H9 (cell line): Measurements from ENCODE around the gene HS3ST6. TPM values are rescaled to one million over a fixed set of nuclear protein-coding genes. Genes with fewer than 3 reads are reported as not detected.

ENCODE experiments used
- DNase-seq: peaks from one replicate; pipeline ENCODE4 v3.0.0-alpha.2; 2017
- H2AFZ ChIP-seq: one replicate; pipeline ENCODE4 v1.6.1; 2013; ENCODE audit warnings: mild to moderate bottlenecking, low read length, control low read depth, moderate library complexity
- H2AK5ac ChIP-seq: 2 replicates; pipeline ENCODE4 v1.6.1; 2013; ENCODE audit warnings: low read length, control low read depth, mixed read lengths; ENCODE audit not compliant: insufficient read length
- H2BK120ac ChIP-seq: one replicate; pipeline ENCODE4 v1.6.1; 2013; ENCODE audit warnings: low read depth, mild to moderate bottlenecking, low read length, control low read depth, inconsistent platforms; ENCODE audit not compliant: poor library complexity, severe bottlenecking
- H2BK12ac ChIP-seq: 2 replicates; pipeline ENCODE4 v1.6.1; 2013; ENCODE audit warnings: low read length, control low read depth, mixed read lengths, low read depth; ENCODE audit not compliant: insufficient read length
- H2BK15ac ChIP-seq: 2 replicates; pipeline ENCODE4 v1.6.1; 2013; ENCODE audit warnings: low read depth, low read length, control low read depth
- H2BK20ac ChIP-seq: one replicate; pipeline ENCODE4 v1.6.1; 2013; ENCODE audit warnings: low read depth, mild to moderate bottlenecking, low read length, control low read depth, inconsistent platforms; ENCODE audit not compliant: poor library complexity, severe bottlenecking
- H2BK5ac ChIP-seq: 2 replicates; pipeline ENCODE4 v1.6.1; 2013; ENCODE audit warnings: low read length, control low read depth, mixed read lengths; ENCODE audit not compliant: insufficient read length
- H3K14ac ChIP-seq: 2 replicates; pipeline ENCODE4 v1.6.1; 2013; ENCODE audit warnings: low read length, control low read depth; ENCODE audit not compliant: insufficient read depth
- H3K18ac ChIP-seq: 2 replicates; pipeline ENCODE4 v1.6.1; 2013; ENCODE audit warnings: low read depth, mild to moderate bottlenecking, mixed read lengths, low read length, control low read depth; ENCODE audit not compliant: insufficient read length
- H3K23ac ChIP-seq: 2 replicates; pipeline ENCODE4 v1.6.1; 2013; ENCODE audit warnings: low read length, control low read depth, mixed read lengths, low read depth; ENCODE audit not compliant: insufficient read length
- H3K23me2 ChIP-seq: 2 replicates; pipeline ENCODE4 v1.6.1; 2013; ENCODE audit warnings: low read depth, mild to moderate bottlenecking, mixed read lengths, low read length, control low read depth; ENCODE audit not compliant: insufficient read length, poor library complexity, severe bottlenecking
- H3K27ac ChIP-seq: 2 replicates; pipeline ENCODE4 v1.5.1; 2013; ENCODE audit warnings: low read length, control low read depth, mixed read lengths, low read depth; ENCODE audit not compliant: insufficient read length
- H3K27me3 ChIP-seq: 2 replicates; pipeline ENCODE4 v1.6.1; 2013; ENCODE audit warnings: low read length, control low read depth, inconsistent platforms; ENCODE audit not compliant: insufficient read depth
- H3K4ac ChIP-seq: 2 replicates; pipeline ENCODE4 v1.6.1; 2013; ENCODE audit warnings: low read depth, mild to moderate bottlenecking, control low read depth, inconsistent platforms, low read length, moderate library complexity
- H3K4me1 ChIP-seq: 2 replicates; pipeline ENCODE4 v1.6.1; 2013; ENCODE audit warnings: low read length, control low read depth, inconsistent platforms; ENCODE audit not compliant: insufficient read depth
- H3K4me2 ChIP-seq: 2 replicates; pipeline ENCODE4 v1.6.1; 2013; ENCODE audit warnings: low read length, control low read depth, mixed read lengths; ENCODE audit not compliant: insufficient read length, insufficient read depth
- H3K56ac ChIP-seq: 2 replicates; pipeline ENCODE4 v1.6.1; 2013; ENCODE audit warnings: low read depth, mild to moderate bottlenecking, mixed read lengths, low read length, control low read depth; ENCODE audit not compliant: insufficient read length
- H3K79me1 ChIP-seq: 2 replicates; pipeline ENCODE4 v1.6.1; 2013; ENCODE audit warnings: low read depth, mild to moderate bottlenecking, moderate library complexity, low read length, control low read depth, inconsistent platforms; ENCODE audit not compliant: insufficient read depth, poor library complexity, severe bottlenecking
- H3K79me2 ChIP-seq: 2 replicates; pipeline ENCODE4 v1.6.1; 2013; ENCODE audit warnings: low read length, control low read depth, inconsistent platforms; ENCODE audit not compliant: insufficient read depth
- H3K9ac ChIP-seq: 2 replicates; pipeline ENCODE4 v1.6.1; 2013; ENCODE audit warnings: low read length, control low read depth, mixed read lengths; ENCODE audit not compliant: insufficient read length; ENCODE audit errors: extremely low read depth
- H3K9me3 ChIP-seq: one replicate; pipeline ENCODE4 v1.6.1; 2013; ENCODE audit warnings: low read depth, low read length, inconsistent platforms; ENCODE audit not compliant: control insufficient read depth
- H3T11ph ChIP-seq: one replicate; pipeline ENCODE4 v1.6.1; 2013; ENCODE audit warnings: mild to moderate bottlenecking, low read length, control low read depth, inconsistent platforms
- H4K20me1 ChIP-seq: one replicate; pipeline ENCODE4 v1.6.1; 2013; ENCODE audit not compliant: control insufficient read depth, insufficient read length, insufficient read depth
- H4K5ac ChIP-seq: 2 replicates; pipeline ENCODE4 v1.6.1; 2013; ENCODE audit warnings: low read depth, mild to moderate bottlenecking, mixed read lengths, low read length, control low read depth; ENCODE audit not compliant: insufficient read length
- H4K8ac ChIP-seq: replicated peaks from 2 replicates; pipeline ENCODE4 v1.6.1; 2013; ENCODE audit warnings: low read length, control low read depth, mixed read lengths, low read depth; ENCODE audit not compliant: insufficient read length
- H4K91ac ChIP-seq: 2 replicates; pipeline ENCODE4 v1.6.1; 2013; ENCODE audit warnings: low read depth, mild to moderate bottlenecking, moderate library complexity, mixed read lengths, low read length, control low read depth; ENCODE audit not compliant: insufficient read length
- H3K27ac Mint-ChIP-seq, 3 experiments: 2 replicates in 2 of 3; 3 replicates in 1 of 3; pipeline ENCODE4 v1.8.0; 2020 to 2021; ENCODE audit warnings: mixed read lengths in 3 of 3, mild to moderate bottlenecking in 1 of 3, moderate library complexity in 1 of 3
- H3K27me3 Mint-ChIP-seq: 2 replicates; pipeline ENCODE4 v1.8.0; 2021; ENCODE audit warnings: low read depth, mild to moderate bottlenecking, moderate library complexity, mixed read lengths
- H3K36me3 Mint-ChIP-seq, 3 experiments: 2 replicates in 2 of 3; 3 replicates in 1 of 3; pipeline ENCODE4 v1.8.0; 2020 to 2021; ENCODE audit warnings: low read depth in 3 of 3, mixed read lengths in 3 of 3; ENCODE audit not compliant: insufficient read depth in 1 of 3
- H3K4me1 Mint-ChIP-seq, 2 experiments: 2 replicates each; pipeline ENCODE4 v1.8.0; 2020; ENCODE audit warnings: mixed read lengths in 2 of 2
- H3K4me3 Mint-ChIP-seq, 2 experiments: 2 replicates in 1 of 2; 3 replicates in 1 of 2; pipeline ENCODE4 v1.8.0; 2020 to 2021; ENCODE audit warnings: mild to moderate bottlenecking in 2 of 2, mixed read lengths in 2 of 2, moderate library complexity in 1 of 2
- H3K9me3 Mint-ChIP-seq, 2 experiments: 2 replicates in 1 of 2; 3 replicates in 1 of 2; pipeline ENCODE4 v1.8.0; 2020; ENCODE audit warnings: mild to moderate bottlenecking in 2 of 2, mixed read lengths in 2 of 2, moderate library complexity in 1 of 2
- CTCF ChIP-seq: fragments of 200-600 bp; sonication (generic); conservative IDR thresholded peaks from 3 replicates; pipeline ENCODE4 v1.8.0; 2021; ENCODE audit warnings: antibody characterized with exemption, mild to moderate bottlenecking
- WGBS: extraction: QIAGEN DNeasy Blood & Tissue Kit; methylation state at CpG from one replicate; pipeline ENCODE4 v1.1.7; 2013; ENCODE audit warnings: missing lambda C conversion rate, low lambda C conversion rate, mixed read lengths; ENCODE audit not compliant: insufficient read length; ENCODE audit errors: extremely low coverage; 5-methylcytosine and 5-hydroxymethylcytosine counted together
- total RNA-seq: library from RNA; stranded (reverse); gene quantifications from 2 replicates; pipeline ENCODE4 v1.2.1, GENCODE V29; 2021

The HS3ST6 gene
- total RNA-seq, 1 experiment from 2014 or later = not detected

- Mint-ChIP-seq H3K9me3 (peaks cover 2% of the 10 kb centered on the region in 2 experiments; a peak in 3 of 5 replicates), H3K27ac (no peak overlapping the region), H3K4me3 (peak overlapping the region; percentile 4 to 5; a peak in 1 of 5 replicates), H3K4me1 (peaks cover 11 to 41% of the 10 kb centered on the region in 2 experiments), H3K36me3 (peaks cover 0 to 2% (median 0%) of the 10 kb centered on the region in 3 experiments; a peak in 1 of 7 replicates), H3K27me3 (peaks cover 76% of the 10 kb centered on the region)
- Histone ChIP-seq H3K9ac (no peak overlapping the region), H4K20me1 (no peaks in the 10 kb centered on the region), H2BK12ac (no peak overlapping the region), H2AK5ac (no peak overlapping the region), H2AFZ (no peak overlapping the region), H4K91ac (no peak overlapping the region), H4K5ac (no peak overlapping the region), H3K4me1 (no peaks in the 10 kb centered on the region; the same call in 1 of the 2 replicates), H3K79me1 (no peaks in the 10 kb centered on the region), H4K8ac (no peak overlapping the region), H2BK120ac (no peak overlapping the region), H2BK5ac (no peak overlapping the region), H3K27me3 (peaks cover 23% of the 10 kb centered on the region; the same call in 1 of the 2 replicates), H3K23ac (no peak overlapping the region), H3K79me2 (no peaks in the 10 kb centered on the region), H3T11ph (no peak overlapping the region), H3K56ac (no peak overlapping the region), H3K14ac (no peak overlapping the region), H3K4me2 (peak overlapping the region; percentile 23), H3K9me3 (no peaks in the 10 kb centered on the region), H3K27ac (no peak overlapping the region), H2BK15ac (no peak overlapping the region), H3K23me2 (peaks cover 3% of the 10 kb centered on the region), H3K18ac (no peak overlapping the region), H3K4ac (no peak overlapping the region), H2BK20ac (no peak overlapping the region)
- TF ChIP-seq CTCF = peak; percentile 76
- DNase-seq = peak; percentile 91
- no CpG with 5 or more reads among the region's 24 CpGs for WGBS
Observed at GRCh38 chr16:1923299-1924034, 5.3 kb upstream of the HS3ST6 start.
